Smooth muscle cell (in vitro differentiated cells): ENCODE measurements around the gene STXBP5. TPM values are rescaled to one million over a fixed set of nuclear protein-coding genes. Genes with fewer than 3 reads are reported as not detected.

Source experiments
- DNase-seq: peaks from one replicate; lab custom pipeline; 2025; ENCODE audit not compliant: unreplicated experiment; lab: John Stamatoyannopoulos, UW
- H2AFZ ChIP-seq: fragments of 200-600 bp; sonication (generic); 2 replicates; pipeline ENCODE4 v1.6.0; 2016; ENCODE audit warnings: antibody characterized with exemption, low read depth, mild to moderate bottlenecking
- H3F3A ChIP-seq: fragments of 200-600 bp; sonication (generic); 2 replicates; pipeline ENCODE4 v1.6.0; 2017; ENCODE audit warnings: antibody characterized with exemption, low read depth
- H3K27ac ChIP-seq: fragments of 200-600 bp; sonication (generic); 2 replicates; pipeline ENCODE4 v1.5.1; 2016; ENCODE audit warnings: low read depth, mild to moderate bottlenecking
- H3K27me3 ChIP-seq: fragments of 200-600 bp; sonication (generic); 2 replicates; pipeline ENCODE4 v1.6.1; 2016; ENCODE audit warnings: low read depth, mild to moderate bottlenecking
- H3K36me3 ChIP-seq: fragments of 200-600 bp; sonication (generic); 2 replicates; pipeline ENCODE4 v1.5.1; 2016; ENCODE audit warnings: low read depth
- H3K4me1 ChIP-seq: fragments of 200-600 bp; sonication (generic); 2 replicates; pipeline ENCODE4 v1.5.1; 2016; ENCODE audit warnings: low read depth
- H3K4me2 ChIP-seq: fragments of 200-600 bp; sonication (generic); 2 replicates; pipeline ENCODE4 v1.6.0; 2016; ENCODE audit warnings: mild to moderate bottlenecking
- H3K4me3 ChIP-seq: fragments of 200-600 bp; sonication (generic); 2 replicates; pipeline ENCODE4 v1.5.1; 2016; ENCODE audit warnings: mild to moderate bottlenecking
- H3K79me2 ChIP-seq: fragments of 200-600 bp; sonication (generic); 2 replicates; pipeline ENCODE4 v1.6.0; 2016; ENCODE audit warnings: low read depth, mild to moderate bottlenecking
- H3K9ac ChIP-seq: fragments of 200-600 bp; sonication (generic); 2 replicates; pipeline ENCODE4 v1.6.0; 2016; ENCODE audit warnings: low read depth
- H3K9me3 ChIP-seq: fragments of 200-600 bp; sonication (generic); replicated peaks from 2 replicates; pipeline ENCODE4 v1.5.1; 2016; ENCODE audit warnings: low read depth
- H4K20me1 ChIP-seq: fragments of 200-600 bp; sonication (generic); 2 replicates; pipeline ENCODE4 v1.6.0; 2016; ENCODE audit warnings: low read depth
- CTCF ChIP-seq: fragments of 200-600 bp; sonication (generic); IDR thresholded peaks from 2 replicates; pipeline ENCODE4 v1.5.1; 2017; ENCODE audit warnings: borderline replicate concordance, mild to moderate bottlenecking, antibody characterized with exemption; ENCODE audit not compliant: insufficient read depth, poor library complexity, severe bottlenecking
- WGBS: methylation state at CpG from one replicate; pipeline ENCODE4 v1.1.7; 2016; ENCODE audit warnings: low lambda C conversion rate; 5-methylcytosine and 5-hydroxymethylcytosine counted together
- polyA plus RNA-seq: library from polyadenylated mRNA; unstranded; fragments of >200 nt; fragmentation: Nextera tagmentation; extraction: Ambion mirVana; gene quantifications from 2 replicates; pipeline ENCODE4 v1.2.1, GENCODE V29; 2016
- total RNA-seq: library from RNA; depleted of rRNA; stranded (reverse); fragments of >200 nt; gene quantifications from 2 replicates; pipeline ENCODE4 v1.2.3, GENCODE V29; 2014

STXBP5 gene
- total and polyA plus RNA-seq, 2 experiments from 2014 or later, result 8.8 to 25.2 TPM

GRCh38 chr6:147390909-147391536 is 186.8 kb downstream of the STXBP5 start:
- no peak overlapping the region for H3K4me2 ChIP-seq
- no peaks in the 10 kb centered on the region for H3F3A ChIP-seq
- H3K36me3 ChIP-seq, result no peaks in the 10 kb centered on the region
- H3K27ac ChIP-seq, result no peak overlapping the region
- H3K4me3 ChIP-seq, result no peak overlapping the region
- no peak for DNase-seq
- no peaks in the 10 kb centered on the region for H4K20me1 ChIP-seq
- TF ChIP-seq CTCF, result peak; percentile 63
- no peaks in the 10 kb centered on the region for H3K27me3 ChIP-seq
- H3K4me1 ChIP-seq, result peaks cover 7% of the 10 kb centered on the region
- WGBS, result 68% methylated on average over 5 of the region's 5 CpGs
- H3K9me3 ChIP-seq, result no peaks in the 10 kb centered on the region
- no peaks in the 10 kb centered on the region for H3K79me2 ChIP-seq
- no peak overlapping the region for H2AFZ ChIP-seq
- no peak overlapping the region for H3K9ac ChIP-seq

- H3K27me3 ChIP-seq, result no peaks in the 10 kb centered on the region
- H2AFZ ChIP-seq, result no peak overlapping the region
- H3K9me3 ChIP-seq, result no peaks in the 10 kb centered on the region
- WGBS, result 90% methylated on average over 8 of the region's 8 CpGs
- H3K4me2 ChIP-seq, result no peak overlapping the region
- no peak overlapping the region for H3K9ac ChIP-seq
- no peaks in the 10 kb centered on the region for H3K79me2 ChIP-seq
- no peaks in the 10 kb centered on the region for H4K20me1 ChIP-seq
- H3F3A ChIP-seq, result no peaks in the 10 kb centered on the region
- TF ChIP-seq CTCF, result no peak
- H3K27ac ChIP-seq, result no peak overlapping the region
- no peak overlapping the region for H3K4me3 ChIP-seq
- no peaks in the 10 kb centered on the region for H3K36me3 ChIP-seq
- peaks cover 7% of the 10 kb centered on the region for H3K4me1 ChIP-seq
- DNase-seq, result no peak
Measured at GRCh38 chr6:147392917-147393625, 188.9 kb downstream of the STXBP5 start.

- no peak overlapping the region for H3K4me2 ChIP-seq
- H3K4me1 ChIP-seq, result peaks cover 7% of the 10 kb centered on the region
- H2AFZ ChIP-seq, result no peak overlapping the region
- no peaks in the 10 kb centered on the region for H3K36me3 ChIP-seq
- no peak overlapping the region for H3K27ac ChIP-seq
- no peak overlapping the region for H3K4me3 ChIP-seq
- no peak for TF ChIP-seq CTCF
- no peaks in the 10 kb centered on the region for H3K79me2 ChIP-seq
- no peak overlapping the region for H3K9ac ChIP-seq
- H3K9me3 ChIP-seq, result no peaks in the 10 kb centered on the region
- H3F3A ChIP-seq, result no peaks in the 10 kb centered on the region
- H4K20me1 ChIP-seq, result no peaks in the 10 kb centered on the region
- 96% methylated on average over 1 of the region's 1 CpG for WGBS
- no peak for DNase-seq
- no peaks in the 10 kb centered on the region for H3K27me3 ChIP-seq
Measured at GRCh38 chr6:147395158-147395557, 190.9 kb downstream of the STXBP5 start.
